ENCODE data around the gene GNA14. TPM values are rescaled to one million over a fixed set of nuclear protein-coding genes. Genes with fewer than 3 reads are reported as not detected.
"Not testable (repeated sequence)": the region's sequence is repeated elsewhere in the genome, so short reads cannot be mapped to it uniquely, and the experiment has no call there.

The GNA14 gene
- total and polyA plus RNA-seq, 2 donors: 8.8 to 17.6 TPM

- Histone ChIP-seq H3K27ac (ENCODE audit: low read depth) (no peak overlapping the region), H3K36me3 (ENCODE audit: insufficient read depth) (no peaks in the 10 kb centered on the region), H3K4me1 (ENCODE audit: insufficient read depth) (peaks cover 2% of the 10 kb centered on the region), H3K4me3 (ENCODE audit: low read depth, low read length) (no peak overlapping the region)
- 71% methylated on average over 6 of the region's 6 CpGs for WGBS
- DNase-seq (ENCODE audit: extremely low spot score): peak; percentile 40
Measured at GRCh38 chr9:77589046-77589795, 58.9 kb downstream of the GNA14 start.

- peaks cover 2% of the 10 kb centered on the region for H3K4me1 ChIP-seq (ENCODE audit: insufficient read depth)
- no peak overlapping the region for H3K4me3 ChIP-seq (ENCODE audit: low read depth, low read length)
- no peak overlapping the region for H3K27ac ChIP-seq (ENCODE audit: low read depth)
- 42% methylated on average over 2 of the region's 2 CpGs for WGBS
- no peak for DNase-seq (ENCODE audit: extremely low spot score)
- no peaks in the 10 kb centered on the region for H3K36me3 ChIP-seq (ENCODE audit: insufficient read depth)
Measured at GRCh38 chr9:77588271-77588937, 59.7 kb downstream of the GNA14 start.

GRCh38 chr9:77587851-77588250 is 60.3 kb downstream of the GNA14 start:
- Histone ChIP-seq H3K27ac (ENCODE audit: low read depth) (no peak overlapping the region), H3K4me1 (ENCODE audit: insufficient read depth) (peaks cover 2% of the 10 kb centered on the region), H3K4me3 (ENCODE audit: low read depth, low read length) (no peak overlapping the region), H3K36me3 (ENCODE audit: insufficient read depth) (no peaks in the 10 kb centered on the region)
- WGBS: 71% methylated on average over 2 of the region's 2 CpGs
- no peak for DNase-seq (ENCODE audit: extremely low spot score)

DNA sequence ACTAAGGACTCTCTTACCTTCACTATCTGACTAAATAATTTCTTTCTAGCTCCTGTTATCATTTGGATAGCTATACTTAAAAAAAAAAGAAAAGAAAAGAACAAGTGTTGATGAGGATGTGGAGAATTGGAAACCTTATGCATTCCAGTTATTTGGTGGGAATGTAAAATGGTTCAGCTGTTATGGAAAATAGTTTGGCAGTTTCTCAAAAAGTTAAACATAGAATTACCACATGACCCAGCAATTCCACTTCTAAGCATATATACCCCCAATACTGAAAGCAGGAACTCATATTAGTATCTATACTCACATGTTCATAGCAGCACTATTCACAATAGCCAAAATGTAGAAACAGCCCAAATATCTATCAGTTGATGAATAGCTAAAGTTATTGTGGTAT is 61.1 kb downstream of the GNA14 start:
- DNase-seq (ENCODE audit: extremely low spot score): no peak
- Histone ChIP-seq H3K4me3 (ENCODE audit: low read depth, low read length) (no peak overlapping the region), H3K36me3 (ENCODE audit: insufficient read depth) (no peaks in the 10 kb centered on the region), H3K4me1 (ENCODE audit: insufficient read depth) (peaks cover 2% of the 10 kb centered on the region), H3K27ac (ENCODE audit: low read depth) (no peak overlapping the region)

- Histone ChIP-seq H3K27ac (ENCODE audit: low read depth) (no peak overlapping the region), H3K4me3 (ENCODE audit: low read depth, low read length) (no peak overlapping the region), H3K4me1 (ENCODE audit: insufficient read depth) (peaks cover 2% of the 10 kb centered on the region), H3K36me3 (ENCODE audit: insufficient read depth) (no peaks in the 10 kb centered on the region)
- WGBS: 92% methylated on average over 12 of the region's 12 CpGs
- DNase-seq (ENCODE audit: extremely low spot score): no peak
Measured at GRCh38 chr9:77586591-77586990, 61.5 kb downstream of the GNA14 start.

GRCh38 chr9:77585335-77585786 is 62.8 kb downstream of the GNA14 start:
- no peak overlapping the region for H3K27ac ChIP-seq (ENCODE audit: low read depth)
- WGBS: 61% methylated on average over 2 of the region's 2 CpGs
- H3K4me3 ChIP-seq (ENCODE audit: low read depth, low read length): no peak overlapping the region
- DNase-seq (ENCODE audit: extremely low spot score): no peak
- H3K4me1 ChIP-seq (ENCODE audit: insufficient read depth): peaks cover 2% of the 10 kb centered on the region
- no peaks in the 10 kb centered on the region for H3K36me3 ChIP-seq (ENCODE audit: insufficient read depth)

DNA sequence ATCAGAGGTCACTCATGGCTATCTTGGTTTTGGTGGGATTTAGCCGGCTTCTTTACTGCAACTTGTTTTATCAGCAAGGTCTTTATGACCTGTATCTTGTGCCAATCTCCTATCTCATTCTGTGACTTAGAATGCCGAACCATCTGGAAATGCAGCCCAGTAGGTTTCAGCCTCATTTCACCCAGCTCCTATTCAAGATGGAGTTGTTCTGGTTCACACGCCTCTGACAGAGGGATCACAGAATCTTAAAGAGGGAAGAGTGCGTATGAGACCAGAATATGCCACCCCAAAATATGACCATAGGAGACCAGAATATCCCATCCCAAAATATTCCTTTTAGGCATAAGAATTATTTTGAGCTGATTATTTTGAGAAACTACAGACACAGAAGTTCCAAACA is 63.2 kb downstream of the GNA14 start:
- H3K36me3 ChIP-seq (ENCODE audit: insufficient read depth); H3K4me3 ChIP-seq (ENCODE audit: low read depth, low read length); H3K27ac ChIP-seq (ENCODE audit: low read depth); H3K4me1 ChIP-seq (ENCODE audit: insufficient read depth); DNase-seq (ENCODE audit: extremely low spot score): not testable (repeated sequence)
- WGBS: 78% methylated on average over 4 of the region's 4 CpGs

- H3K27ac ChIP-seq (ENCODE audit: low read depth): no peak overlapping the region
- 30% methylated on average over 5 of the region's 5 CpGs for WGBS
- H3K36me3 ChIP-seq (ENCODE audit: insufficient read depth): no peaks in the 10 kb centered on the region
- H3K4me3 ChIP-seq (ENCODE audit: low read depth, low read length): no peak overlapping the region
- no peak for DNase-seq (ENCODE audit: extremely low spot score)
- H3K4me1 ChIP-seq (ENCODE audit: insufficient read depth): peaks cover 2% of the 10 kb centered on the region
Measured at GRCh38 chr9:77582961-77583576, 65.1 kb downstream of the GNA14 start.

GRCh38 chr9:77582525-77582924 is 65.6 kb downstream of the GNA14 start:
- WGBS: 85% methylated on average over 3 of the region's 3 CpGs
- H3K4me1 ChIP-seq (ENCODE audit: insufficient read depth): peaks cover 2% of the 10 kb centered on the region
- DNase-seq (ENCODE audit: extremely low spot score): no peak
- H3K36me3 ChIP-seq (ENCODE audit: insufficient read depth): no peaks in the 10 kb centered on the region
- no peak overlapping the region for H3K4me3 ChIP-seq (ENCODE audit: low read depth, low read length)
- no peak overlapping the region for H3K27ac ChIP-seq (ENCODE audit: low read depth)

GRCh38 chr9:77575785-77576184 is 72.3 kb downstream of the GNA14 start:
- no peaks in the 10 kb centered on the region for H3K36me3 ChIP-seq (ENCODE audit: insufficient read depth)
- WGBS: 56% methylated on average over 2 of the region's 2 CpGs
- no peak for DNase-seq (ENCODE audit: extremely low spot score)
- no peaks in the 10 kb centered on the region for H3K4me1 ChIP-seq (ENCODE audit: insufficient read depth)
- no peak overlapping the region for H3K4me3 ChIP-seq (ENCODE audit: low read depth, low read length)
- H3K27ac ChIP-seq (ENCODE audit: low read depth): no peak overlapping the region

GRCh38 chr9:77569335-77569734 is 78.8 kb downstream of the GNA14 start:
- no peaks in the 10 kb centered on the region for H3K36me3 ChIP-seq (ENCODE audit: insufficient read depth)
- H3K4me1 ChIP-seq (ENCODE audit: insufficient read depth): no peaks in the 10 kb centered on the region
- H3K4me3 ChIP-seq (ENCODE audit: low read depth, low read length): no peak overlapping the region
- DNase-seq (ENCODE audit: extremely low spot score): no peak
- no peak overlapping the region for H3K27ac ChIP-seq (ENCODE audit: low read depth)
- 80% methylated on average over 4 of the region's 4 CpGs for WGBS

DNA sequence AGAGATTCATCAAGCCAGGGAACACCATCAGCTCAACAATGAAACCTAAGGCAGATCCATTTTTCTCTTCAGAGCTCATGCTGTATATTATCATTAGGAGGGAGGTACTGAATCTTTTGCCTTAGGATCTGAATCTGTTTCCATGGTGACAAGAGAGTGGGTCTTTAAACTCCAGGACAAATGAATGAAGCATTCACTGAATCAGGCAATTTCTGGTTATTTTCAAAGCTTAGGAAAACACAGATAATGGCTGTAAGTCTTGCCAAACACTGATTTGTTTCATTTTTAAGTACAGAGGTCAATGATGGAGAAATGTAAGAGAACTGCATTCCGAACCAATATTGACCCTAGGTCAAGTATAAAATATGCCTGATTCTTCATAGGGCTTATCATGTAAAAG is 84.9 kb downstream of the GNA14 start:
- Histone ChIP-seq H3K36me3 (ENCODE audit: insufficient read depth) (no peaks in the 10 kb centered on the region), H3K4me1 (ENCODE audit: insufficient read depth) (no peaks in the 10 kb centered on the region), H3K27ac (ENCODE audit: low read depth) (no peak overlapping the region), H3K4me3 (ENCODE audit: low read depth, low read length) (no peak overlapping the region)
- no peak for DNase-seq (ENCODE audit: extremely low spot score)
- WGBS: 52% methylated on average over 1 of the region's 1 CpG

DNA sequence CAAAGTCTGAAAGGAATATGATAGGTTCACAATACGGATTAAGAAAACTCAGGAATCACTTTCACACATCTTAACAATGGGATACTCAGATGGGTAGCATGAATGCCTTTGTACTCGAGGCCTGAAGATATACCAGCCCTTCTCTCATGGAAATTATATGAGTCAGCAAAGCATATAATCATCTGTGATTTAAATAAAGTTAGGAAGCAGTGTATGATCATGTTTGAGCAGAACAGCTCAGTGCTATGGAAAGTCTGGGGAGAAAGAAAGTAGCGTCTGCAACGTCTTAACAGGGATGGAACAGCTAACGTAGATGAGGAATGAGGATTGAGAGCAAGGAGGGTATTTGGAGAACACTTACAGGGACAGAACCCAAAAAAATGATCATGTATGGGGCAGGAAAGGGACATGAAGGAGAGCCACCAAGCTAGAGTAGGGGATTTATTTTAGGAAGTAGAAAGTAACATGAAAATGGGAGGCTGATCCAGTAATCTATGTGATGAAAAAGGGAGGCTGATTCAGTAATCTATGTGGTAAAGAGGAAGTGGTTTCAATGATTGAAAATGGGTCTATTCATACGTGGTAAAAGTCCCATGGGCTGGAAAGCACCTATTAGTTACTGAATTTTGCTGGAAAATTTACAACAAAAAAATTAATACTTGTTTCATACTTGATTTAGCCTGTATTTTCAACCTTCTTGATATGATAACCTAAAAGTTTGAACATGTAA is 85.9 kb downstream of the GNA14 start:
- WGBS: 89% methylated on average over 6 of the region's 6 CpGs
- DNase-seq (ENCODE audit: extremely low spot score): no peak
- no peaks in the 10 kb centered on the region for H3K36me3 ChIP-seq (ENCODE audit: insufficient read depth)
- no peaks in the 10 kb centered on the region for H3K4me1 ChIP-seq (ENCODE audit: insufficient read depth)
- H3K4me3 ChIP-seq (ENCODE audit: low read depth, low read length): no peak overlapping the region
- H3K27ac ChIP-seq (ENCODE audit: low read depth): no peak overlapping the region

All from urinary bladder (tissue), 4 donors.